HepG2 (cell line): ENCODE results near the gene ABHD2. TPM values are rescaled to one million over a fixed set of nuclear protein-coding genes. Genes with fewer than 3 reads are reported as not detected.
"Not testable (repeated sequence)": the region's sequence is repeated elsewhere in the genome, so short reads cannot be mapped to it uniquely, and the experiment has no call there.

ENCODE experiments used
- ATAC-seq: fragments of 200-7000 bp; cut with Tn5 transposase; 3 replicates; pipeline ENCODE4 v1.9.1; 2020; ENCODE audit warnings: mild to moderate bottlenecking, moderate library complexity
- BruUV-seq: library from RNA; stranded (reverse); fragments of 400-500 nt; replicated peaks from 2 replicates; lab custom pipeline; 2021; lab: Mats Ljungman, UMichigan
- CTCF ChIA-PET: fragments of 300-600 bp; formaldehyde crosslinking; extraction: SDS; loops from one replicate; lab custom pipeline; 2021; ENCODE audit warnings: low total read pairs, inconsistent platforms, low intra/inter-chr PET ratio; lab: Yijun Ruan, JAX
- POLR2A ChIA-PET: fragments of 350-600 bp; sonication (Branson Sonifier 250); formaldehyde crosslinking; loops from one replicate; lab custom pipeline; 2020; ENCODE audit warnings: antibody characterized with exemption, inconsistent platforms; lab: Yijun Ruan, JAX
- DNase-seq: peaks from one replicate; pipeline ENCODE4 v3.0.0-alpha.2; 2015; ENCODE audit warnings: low spot score
- FAIRE-seq: peaks from 3 replicates; lab custom pipeline; 2011; peaks lifted over from hg19 to GRCh38; lab: Jason Lieb, UNC
- H2AFZ ChIP-seq: one replicate; pipeline ENCODE4 v1.6.1; 2011; ENCODE audit warnings: low read length, inconsistent platforms
- H3K27ac ChIP-seq: fragments of 300-600 bp; 3 replicates; pipeline ENCODE4 v1.8.0; 2011; ENCODE audit warnings: mixed run types, mild to moderate bottlenecking, mixed read lengths, low read length, inconsistent platforms; ENCODE audit not compliant: insufficient read depth; ENCODE audit errors: extremely low read length
- H3K27me3 ChIP-seq, 2 experiments: fragments of 200-600 bp in 1 of 2; 2 replicates in 1 of 2; 3 replicates in 1 of 2; pipeline versions ENCODE4 v1.6.0 to v1.8.0; 2011; ENCODE audit warnings: low read length in 2 of 2, mild to moderate bottlenecking in 2 of 2, moderate library complexity in 2 of 2, inconsistent platforms in 1 of 2; ENCODE audit not compliant: insufficient read depth in 2 of 2, control insufficient read depth in 1 of 2
- H3K36me3 ChIP-seq, 2 experiments: fragments of 200-600 bp in 1 of 2; replicated peaks in 1 of 2; 2 replicates in 1 of 2; 3 replicates in 1 of 2; pipeline versions ENCODE4 v1.5.1 to v1.8.0; 2011; ENCODE audit warnings: low read length in 2 of 2, inconsistent platforms in 1 of 2; ENCODE audit not compliant: insufficient read depth in 2 of 2, control insufficient read depth in 1 of 2
- H3K4me1 ChIP-seq: 2 replicates; pipeline ENCODE4 v1.5.1; 2012; ENCODE audit warnings: low read length, inconsistent platforms; ENCODE audit not compliant: insufficient read depth
- H3K4me2 ChIP-seq: 2 replicates; pipeline ENCODE4 v1.6.0; 2011; ENCODE audit warnings: low read depth, low read length, inconsistent platforms
- H3K4me3 ChIP-seq, 3 experiments: fragments of 200-600 bp in 1 of 3; sonication (generic), shearing (Covaris generic) in 1 of 3; replicated peaks in 1 of 3; 2 replicates each; pipeline ENCODE4 v1.5.1; 2011 to 2016; ENCODE audit warnings: low read length in 3 of 3, inconsistent platforms in 2 of 3, low read depth in 2 of 3, mild to moderate bottlenecking in 2 of 3, control low read depth in 1 of 3, mixed read lengths in 1 of 3; ENCODE audit not compliant: insufficient read depth in 1 of 3
- H3K79me2 ChIP-seq: one replicate; pipeline ENCODE4 v1.6.1; 2011; ENCODE audit warnings: low read length, inconsistent platforms; ENCODE audit not compliant: insufficient read depth
- H3K9ac ChIP-seq: 2 replicates; pipeline ENCODE4 v1.6.0; 2011; ENCODE audit warnings: mild to moderate bottlenecking, low read depth, low read length, inconsistent platforms; ENCODE audit not compliant: insufficient read depth
- H3K9me3 ChIP-seq: 2 replicates; pipeline ENCODE4 v1.5.1; 2012; ENCODE audit warnings: mild to moderate bottlenecking, low read length
- H4K20me1 ChIP-seq: 2 replicates; pipeline ENCODE4 v1.6.0; 2011; ENCODE audit warnings: inconsistent platforms, mild to moderate bottlenecking, low read length, moderate library complexity; ENCODE audit not compliant: insufficient read depth
- ARID5B ChIP-seq: IDR thresholded peaks from 2 replicates; pipeline ENCODE4 v1.4.0; 2020; ENCODE audit warnings: mild to moderate bottlenecking, missing genetic modification reagents
- CEBPG ChIP-seq: IDR thresholded peaks from 2 replicates; pipeline ENCODE4 v1.6.1; 2016
- ETV5 ChIP-seq: IDR thresholded peaks from 2 replicates; pipeline ENCODE4 v1.6.1; 2018; ENCODE audit warnings: missing biosample characterization, missing genetic modification reagents, inconsistent platforms, borderline replicate concordance
- FOXA3 ChIP-seq: IDR thresholded peaks from 2 replicates; pipeline ENCODE4 v1.6.1; 2016; ENCODE audit warnings: missing genetic modification reagents, missing compliant biosample characterization
- KDM1A ChIP-seq: IDR thresholded peaks from 2 replicates; pipeline ENCODE4 v1.6.1; 2016; ENCODE audit warnings: missing compliant biosample characterization
- TEAD3 ChIP-seq: optimal IDR thresholded peaks from 2 replicates; pipeline ENCODE3; 2016; ENCODE audit warnings: borderline replicate concordance
- ZBED4 ChIP-seq: sonication (generic); formaldehyde crosslinking; IDR thresholded peaks from 2 replicates; pipeline ENCODE4 v1.4.0; 2020; ENCODE audit warnings: missing genetic modification reagents, borderline replicate concordance
- ZGPAT ChIP-seq: IDR thresholded peaks from 2 replicates; pipeline ENCODE4 v1.6.1; 2016; ENCODE audit warnings: mild to moderate bottlenecking
- ZMYM3 ChIP-seq: sonication (generic); formaldehyde crosslinking; IDR thresholded peaks from 2 replicates; pipeline ENCODE4 v1.5.1; 2020; ENCODE audit warnings: mild to moderate bottlenecking, missing genetic modification reagents
- ZNF460 ChIP-seq: sonication (generic); formaldehyde crosslinking; IDR thresholded peaks from 2 replicates; pipeline ENCODE4 v1.5.1; 2020; ENCODE audit warnings: missing genetic modification reagents, mild to moderate bottlenecking, borderline replicate concordance
- ZNF770 ChIP-seq: sonication (generic); formaldehyde crosslinking; IDR thresholded peaks from 2 replicates; pipeline ENCODE4 v1.5.0; 2020; ENCODE audit warnings: mild to moderate bottlenecking, missing genetic modification reagents
- WGBS: methylation state at CpG from one replicate; pipeline ENCODE4 v1.1.6; 2017; ENCODE audit warnings: low lambda C conversion rate; 5-methylcytosine and 5-hydroxymethylcytosine counted together
- in situ Hi-C: cut with HindIII; loops from 2 replicates; pipeline ENCODE4 v1.10.0; 2017; ENCODE audit warnings: low pct_unique_long_range_greater_than_20kb; ENCODE audit not compliant: extremely low pct_ligation_motif_present
- intact Hi-C: fragments of 100-400 bp; cut with micrococcal nuclease; formaldehyde crosslinking; loops from one replicate; pipeline ENCODE4 v1.10.0; 2022; ENCODE audit not compliant: unreplicated experiment
- polyA plus RNA-seq, 8 experiments: library from polyadenylated mRNA; depleted of rRNA in 3 of 8; stranded (reverse) in 7 of 8; unstranded in 1 of 8; fragments of >200 nt; fragmentation: Illumina TruSeq in 4 of 8; extraction: Trizol in 4 of 8; gene quantifications; 2 replicates each; pipeline versions ENCODE4 v1.2.1 to v1.2.3, GENCODE V29; 2011 to 2016; ENCODE audit warnings: low read depth in 4 of 8, missing spikeins in 1 of 8, mixed read lengths in 1 of 8; ENCODE audit not compliant: insufficient read depth in 1 of 8
- total RNA-seq, 5 experiments: library from RNA; depleted of rRNA; stranded (reverse); fragments of >200 nt; fragmentation: Illumina TruSeq; extraction: Trizol; gene quantifications; 2 replicates each; pipeline ENCODE4 v1.2.3, GENCODE V29; 2016; ENCODE audit warnings: low read depth in 1 of 5

ABHD2 gene
- total and polyA plus RNA-seq, 2 of the 13 experiments (the other 11 are each of a cell fraction or from before 2014, with no cell fraction given) = 14.8 to 22.4 TPM

GRCh38 chr15:89085933-89086332 lies 2.3 kb upstream of the ABHD2 start:
- H3K4me2 ChIP-seq, CTCF ChIA-PET, H3K27me3 ChIP-seq, FAIRE-seq, H3K9ac ChIP-seq, H3K36me3 ChIP-seq, BruUV-seq, POLR2A ChIA-PET, H4K20me1 ChIP-seq, H3K27ac ChIP-seq, ATAC-seq, H3K9me3 ChIP-seq, intact Hi-C loops, H3K4me3 ChIP-seq, H3K79me2 ChIP-seq, in situ Hi-C loops: not testable (repeated sequence)
- WGBS = 7% methylated on average over 1 of the region's 1 CpG
- DNase-seq = peak; percentile 21
- peak overlapping the region; percentile 68 for H2AFZ ChIP-seq
- H3K4me1 ChIP-seq = peaks cover 56% of the 10 kb centered on the region
- TF ChIP-seq ARID5B (CRISPR knock-in tag) (0 out of 2 replicates have a peak, but pooled peaks have one; percentile 15), FOXA3 (CRISPR knock-in tag) (0 out of 2 replicates have a peak, but pooled peaks have one; percentile 9), ETV5 (CRISPR knock-in tag) (0 out of 2 replicates have a peak, but pooled peaks have one; percentile 26), ZGPAT (CRISPR knock-in tag) (0 out of 2 replicates have a peak, but pooled peaks have one; percentile 25), KDM1A (CRISPR knock-in tag) (peak; percentile 54; the same call in 1 of the 2 replicates), ZNF460 (CRISPR knock-in tag) (peak; percentile 88), CEBPG (CRISPR knock-in tag) (peak; percentile 43), ZMYM3 (CRISPR knock-in tag) (peak; percentile 41; the same call in 1 of the 2 replicates), ZBED4 (CRISPR knock-in tag) (0 out of 2 replicates have a peak, but pooled peaks have one; percentile 24), TEAD3 (peak; percentile 67), ZNF770 (CRISPR knock-in tag) (peak; percentile 56)
